Measurements from ENCODE around the gene LTF. TPM values are rescaled to one million over a fixed set of nuclear protein-coding genes. Genes with fewer than 3 reads are reported as not detected.

Gene LTF
- total and polyA plus RNA-seq, 9 of the 15 experiments (the other 6 are each of a cell fraction or from before 2014, with no cell fraction given), result 0.07 TPM; not detected in 8

GRCh38 chr3:46406788-46407611, 57.7 kb downstream of the LTF start, which contains the start of the genes CCR5AS and CCRL2 (continued):
- TF ChIP-seq GABPB2 (CRISPR knock-in tag; conservative IDR thresholded peaks at IDR 0.05) (no peak), ELK1 (CRISPR knock-in tag; IDR thresholded peaks at IDR 0.05) (no peak), ZNF134 (CRISPR knock-in tag; conservative IDR thresholded peaks at IDR 0.05) (peak; percentile 59), SETDB1 (IDR thresholded peaks at IDR 0.05; ENCODE audit: low read length) (no peak), NRF1 (conservative IDR thresholded peaks at IDR 0.05 in 1 of 2, IDR thresholded peaks at IDR 0.05 in 1 of 2) (peak; percentile 74 to 80), ELF1 (tag; IDR thresholded peaks at IDR 0.05) (peak; percentile 89), PATZ1 (CRISPR knock-in tag; IDR thresholded peaks at IDR 0.05; ENCODE audit: borderline replicate concordance) (peak; percentile 44; the same call in 1 of the 2 replicates), NFYB (IDR thresholded peaks at IDR 0.05; ENCODE audit: extremely low read depth, insufficient read length) (no peak), ZFX (CRISPR knock-in tag; IDR thresholded peaks at IDR 0.05) (peak; percentile 60; the same call in 1 of the 2 replicates), LARP7 (IDR thresholded peaks at IDR 0.05) (no peak), THAP7 (CRISPR knock-in tag; IDR thresholded peaks at IDR 0.05) (peak; percentile 80), ZNF644 (tag; IDR thresholded peaks at IDR 0.05; ENCODE audit: low read depth) (peak; percentile 85), CREBBP (IDR thresholded peaks at IDR 0.05; ENCODE audit: low read depth, low read length) (no peak), ZFPM2 (CRISPR knock-in tag; IDR thresholded peaks at IDR 0.05) (no peak; the same call in 1 of the 2 replicates), MEF2D (tag; conservative IDR thresholded peaks at IDR 0.05; ENCODE audit: low read depth) (peak; percentile 87), ESRRA (IDR thresholded peaks at IDR 0.05; ENCODE audit: borderline replicate concordance, low read depth) (peak; percentile 82), NR2F6 (CRISPR knock-in tag; IDR thresholded peaks at IDR 0.05) (no peak), AFF4 (CRISPR knock-in tag; IDR thresholded peaks at IDR 0.05) (0 out of 2 replicates have a peak, but pooled peaks have one; percentile 48), NR1H2 (CRISPR knock-in tag; IDR thresholded peaks at IDR 0.05) (no peak), DACH1 (IDR thresholded peaks at IDR 0.05; ENCODE audit: partially characterized antibody) (no peak)

Data from K562 (cell line).